Brain microvascular endothelial cell (primary cell): Measurements from ENCODE around the gene RUNX1.

ENCODE experiments used
- DNase-seq: peaks from one replicate; pipeline ENCODE4 v3.0.0-alpha.2; 2020
- H3K27ac ChIP-seq: fragments of 250-450 bp; sonication (Bioruptor Pico); 2 replicates; pipeline ENCODE4 v1.5.1; 2020; ENCODE audit warnings: mild to moderate bottlenecking, moderate library complexity
- H3K27me3 ChIP-seq: fragments of 250-450 bp; sonication (Bioruptor Pico); replicated peaks from 2 replicates; pipeline ENCODE4 v1.5.1; 2020; ENCODE audit warnings: mild to moderate bottlenecking
- H3K36me3 ChIP-seq: fragments of 250-450 bp; sonication (Bioruptor Pico); replicated peaks from 2 replicates; pipeline ENCODE4 v1.5.1; 2020; ENCODE audit warnings: mild to moderate bottlenecking
- H3K4me3 ChIP-seq: 2 replicates; pipeline ENCODE4 v1.5.1; 2011; ENCODE audit warnings: low read depth, mild to moderate bottlenecking, control low read depth, low read length, moderate library complexity
- CTCF ChIP-seq: IDR thresholded peaks from 2 replicates; pipeline ENCODE4 v1.5.1; 2011; ENCODE audit warnings: low read depth, mild to moderate bottlenecking, moderate library complexity, low read length, control low read depth, inconsistent platforms; ENCODE audit errors: missing control alignments
- in situ Hi-C: cut with HindIII; loops from 2 replicates; pipeline ENCODE4 v1.10.0; 2017; ENCODE audit warnings: low sequenced_read_pairs, low pct_ligation_motif_present

RUNX1 gene

GRCh38 chr21:34830386-34831170 lies 218.5 kb downstream of the RUNX1 start:
- peaks cover 87% of the 10 kb centered on the region for H3K36me3 ChIP-seq
- DNase-seq, result no peak
- in situ Hi-C loops, result no loop called here
- no peaks in the 10 kb centered on the region for H3K27me3 ChIP-seq
- no peak overlapping the region for H3K27ac ChIP-seq
- TF ChIP-seq CTCF, result no peak
- H3K4me3 ChIP-seq, result no peak overlapping the region

- H3K36me3 ChIP-seq, result peaks cover 79% of the 10 kb centered on the region
- no peak overlapping the region for H3K27ac ChIP-seq
- in situ Hi-C loops, result no loop called here
- H3K27me3 ChIP-seq, result no peaks in the 10 kb centered on the region
- no peak overlapping the region for H3K4me3 ChIP-seq
- TF ChIP-seq CTCF, result no peak
- DNase-seq, result no peak
Measured at GRCh38 chr21:34827445-34828235, 221.5 kb downstream of the RUNX1 start.

- Histone ChIP-seq H3K36me3 (peaks cover 72% of the 10 kb centered on the region), H3K27ac (no peak overlapping the region), H3K4me3 (no peak overlapping the region), H3K27me3 (no peaks in the 10 kb centered on the region)
- in situ Hi-C loops, result no loop called here
- no peak for TF ChIP-seq CTCF
- no peak for DNase-seq
Measured at GRCh38 chr21:34826836-34827235, 222.3 kb downstream of the RUNX1 start.

- no peak for DNase-seq
- H3K36me3 ChIP-seq, result peaks cover 71% of the 10 kb centered on the region
- no peak overlapping the region for H3K27ac ChIP-seq
- in situ Hi-C loops, result no loop called here
- H3K27me3 ChIP-seq, result no peaks in the 10 kb centered on the region
- H3K4me3 ChIP-seq, result no peak overlapping the region
- no peak for TF ChIP-seq CTCF
Measured at GRCh38 chr21:34825948-34826548, 223.1 kb downstream of the RUNX1 start.

- H3K27ac ChIP-seq, result no peak overlapping the region
- H3K36me3 ChIP-seq, result peaks cover 69% of the 10 kb centered on the region
- H3K4me3 ChIP-seq, result no peak overlapping the region
- no peak for DNase-seq
- TF ChIP-seq CTCF, result no peak
- in situ Hi-C loops, result no loop called here
- no peaks in the 10 kb centered on the region for H3K27me3 ChIP-seq
Measured at GRCh38 chr21:34825101-34825500, 224.0 kb downstream of the RUNX1 start.
